Neural progenitor cell (in vitro differentiated cells): ENCODE results near the gene SLC16A6.

Experiments used
- EZH2 ChIP-seq: fragments of 200-600 bp; sonication (generic); IDR thresholded peaks from 2 replicates; pipeline ENCODE4 v1.6.1; 2017; ENCODE audit warnings: antibody characterized with exemption, mild to moderate bottlenecking, moderate library complexity
- TF ChIP-seq, protein P1 (sequence below): fragments of 200-600 bp; sonication (generic); IDR thresholded peaks from 2 replicates; pipeline ENCODE4 v1.5.1; 2017; ENCODE audit warnings: antibody characterized with exemption, mild to moderate bottlenecking

DNA sequence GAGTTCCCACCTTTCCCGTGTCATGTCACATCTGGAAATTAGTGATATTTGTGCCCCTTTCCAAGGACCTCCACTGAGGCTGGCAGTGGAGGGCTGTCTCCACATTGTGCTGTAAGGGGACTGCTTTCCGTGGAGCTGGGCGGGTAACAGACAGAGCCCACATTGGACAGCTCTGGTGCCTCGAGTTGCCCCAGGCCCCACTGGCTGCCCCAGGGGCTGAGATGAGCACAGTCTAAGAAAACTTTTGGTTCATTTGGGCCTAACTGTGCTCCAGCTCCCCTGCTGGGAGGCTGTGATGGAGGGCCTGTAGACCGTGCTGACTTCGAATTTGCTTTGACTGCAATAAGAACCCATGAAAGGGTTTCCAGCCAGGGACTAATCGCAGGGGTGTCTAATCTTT lies 38.4 kb upstream of the SLC16A6 start:
- TF ChIP-seq, protein P1, sequence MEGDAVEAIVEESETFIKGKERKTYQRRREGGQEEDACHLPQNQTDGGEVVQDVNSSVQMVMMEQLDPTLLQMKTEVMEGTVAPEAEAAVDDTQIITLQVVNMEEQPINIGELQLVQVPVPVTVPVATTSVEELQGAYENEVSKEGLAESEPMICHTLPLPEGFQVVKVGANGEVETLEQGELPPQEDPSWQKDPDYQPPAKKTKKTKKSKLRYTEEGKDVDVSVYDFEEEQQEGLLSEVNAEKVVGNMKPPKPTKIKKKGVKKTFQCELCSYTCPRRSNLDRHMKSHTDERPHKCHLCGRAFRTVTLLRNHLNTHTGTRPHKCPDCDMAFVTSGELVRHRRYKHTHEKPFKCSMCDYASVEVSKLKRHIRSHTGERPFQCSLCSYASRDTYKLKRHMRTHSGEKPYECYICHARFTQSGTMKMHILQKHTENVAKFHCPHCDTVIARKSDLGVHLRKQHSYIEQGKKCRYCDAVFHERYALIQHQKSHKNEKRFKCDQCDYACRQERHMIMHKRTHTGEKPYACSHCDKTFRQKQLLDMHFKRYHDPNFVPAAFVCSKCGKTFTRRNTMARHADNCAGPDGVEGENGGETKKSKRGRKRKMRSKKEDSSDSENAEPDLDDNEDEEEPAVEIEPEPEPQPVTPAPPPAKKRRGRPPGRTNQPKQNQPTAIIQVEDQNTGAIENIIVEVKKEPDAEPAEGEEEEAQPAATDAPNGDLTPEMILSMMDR = no peak
- no peak for TF ChIP-seq EZH2
